Measurements from ENCODE around the gene COL17A1.

COL17A1 gene

GRCh38 chr10:104121485-104122224 lies 36.0 kb upstream of the COL17A1 start, which contains the start of gene SFR1:
Gene SFR1, plus strand, starts transcription at chr10:104122171. Its CDS starts 13 bp downstream, at chr10:104122184.
- WGBS (ENCODE audit: insufficient coverage): under 1% methylated on average over 66 of the region's 67 CpGs
- POLR2A ChIA-PET: interaction anchor here (0.6 to 1.3 kb wide), 3 partner anchors 22 to 154 kb away, joined by 3 to 7 read pairs (median 3); no protein-coding TSS in a partner anchor

GRCh38 chr10:104120903-104121484 lies 35.3 kb upstream of the COL17A1 start:
- CTCF ChIA-PET: interaction anchor here (0.7 to 3.6 kb wide), 9 partner anchors 17 to 233 kb away, joined by 3 to 17 read pairs (median 3); no protein-coding TSS in a partner anchor
- DNase-seq: peak; percentile 92 to 96 (median 95)
- H3K27me3 ChIP-seq (replicated peaks in 2 of 5; ENCODE audit: control insufficient read depth in 4 of 5, insufficient read depth in 5 of 5, low read length in 4 of 5): no peaks in the 10 kb centered on the region
- 0% methylated on average over 26 of the region's 28 CpGs for WGBS (ENCODE audit: insufficient coverage)
- POLR2A ChIA-PET: interaction anchor here (0.6 to 1.3 kb wide), 2 partner anchors 153 to 154 kb away, joined by 3 to 7 read pairs; no protein-coding TSS in a partner anchor
- no peaks in the 10 kb centered on the region for H3K9me3 ChIP-seq (ENCODE audit: control extremely low read depth in 1 of 5, control insufficient read depth in 4 of 5, insufficient read depth in 2 of 5, low read depth in 1 of 5, low read length in 4 of 5)
- H3K4me3 ChIP-seq (ENCODE audit: control insufficient read depth in 1 of 7, extremely low read depth in 1 of 7, insufficient read depth in 4 of 7, low read depth in 2 of 7, low read length in 6 of 7): peak overlapping the region; percentile 76 to 97 (median 78)
- H3K4me1 ChIP-seq (ENCODE audit: control extremely low read depth in 1 of 4, control insufficient read depth in 4 of 4, insufficient read depth in 4 of 4, low read length in 3 of 4): peaks cover 12 to 32% (median 23%) of the 10 kb centered on the region in 4 experiments
- peak overlapping the region; percentile 100 for H3K27ac ChIP-seq (ENCODE audit: insufficient read depth in 1 of 2, low read depth in 1 of 2, low read length in 2 of 2, poor library complexity in 1 of 2, severe bottlenecking in 2 of 2)
- peaks cover 0 to 5% (median 2%) of the 10 kb centered on the region in 4 experiments for H3K36me3 ChIP-seq (ENCODE audit: control insufficient read depth in 4 of 4, insufficient read depth in 4 of 4, low read length in 3 of 4)

More at GRCh38 chr10:104121485-104122224, 36.0 kb upstream of the COL17A1 start, which contains the start of gene SFR1:
- Histone ChIP-seq H3K27me3 (replicated peaks in 2 of 5; ENCODE audit: control insufficient read depth in 4 of 5, insufficient read depth in 5 of 5, low read length in 4 of 5) (no peaks in the 10 kb centered on the region), H3K4me3 (ENCODE audit: control insufficient read depth in 1 of 7, extremely low read depth in 1 of 7, insufficient read depth in 4 of 7, low read depth in 2 of 7, low read length in 6 of 7) (peak within 1 kb of the TSS; percentile 80 to 99 (median 98)), H3K36me3 (ENCODE audit: control insufficient read depth in 4 of 4, insufficient read depth in 4 of 4, low read length in 3 of 4) (peaks cover 0 to 5% (median 3%) of the 10 kb centered on the region in 4 experiments), H3K4me1 (ENCODE audit: control extremely low read depth in 1 of 4, control insufficient read depth in 4 of 4, insufficient read depth in 4 of 4, low read length in 3 of 4) (peaks cover 12 to 32% (median 23%) of the 10 kb centered on the region in 4 experiments), H3K9me3 (ENCODE audit: control extremely low read depth in 1 of 5, control insufficient read depth in 4 of 5, insufficient read depth in 2 of 5, low read depth in 1 of 5, low read length in 4 of 5) (no peaks in the 10 kb centered on the region), H3K27ac (ENCODE audit: insufficient read depth in 1 of 2, low read depth in 1 of 2, low read length in 2 of 2, poor library complexity in 1 of 2, severe bottlenecking in 2 of 2) (peak within 1 kb of the TSS; percentile 100)
- peak; percentile 99 to 100 (median 99) for DNase-seq
- CTCF ChIA-PET: interaction anchor here (0.7 to 3.6 kb wide), 14 partner anchors 8 to 234 kb away, joined by 3 to 17 read pairs (median 3); no protein-coding TSS in a partner anchor

- 90% methylated on average over 2 of the region's 2 CpGs for WGBS (ENCODE audit: insufficient coverage)
- Histone ChIP-seq H3K36me3 (ENCODE audit: control insufficient read depth in 4 of 4, insufficient read depth in 4 of 4, low read length in 3 of 4) (peaks cover 0 to 5% (median 2%) of the 10 kb centered on the region in 4 experiments), H3K9me3 (ENCODE audit: control extremely low read depth in 1 of 5, control insufficient read depth in 4 of 5, insufficient read depth in 2 of 5, low read depth in 1 of 5, low read length in 4 of 5) (no peaks in the 10 kb centered on the region), H3K27me3 (replicated peaks in 2 of 5; ENCODE audit: control insufficient read depth in 4 of 5, insufficient read depth in 5 of 5, low read length in 4 of 5) (no peaks in the 10 kb centered on the region), H3K27ac (ENCODE audit: insufficient read depth in 1 of 2, low read depth in 1 of 2, low read length in 2 of 2, poor library complexity in 1 of 2, severe bottlenecking in 2 of 2) (peak overlapping the region; percentile 100), H3K4me3 (ENCODE audit: control insufficient read depth in 1 of 7, extremely low read depth in 1 of 7, insufficient read depth in 4 of 7, low read depth in 2 of 7, low read length in 6 of 7) (peak overlapping the region in 6 of 7 experiments; percentile 76 to 97 (median 79)), H3K4me1 (ENCODE audit: control extremely low read depth in 1 of 4, control insufficient read depth in 4 of 4, insufficient read depth in 4 of 4, low read length in 3 of 4) (peaks cover 12 to 32% (median 23%) of the 10 kb centered on the region in 4 experiments)
- ChIA-PET CTCF (interaction anchor here (1.3 to 3.6 kb wide), 4 partner anchors 17 to 232 kb away, joined by 3 to 17 read pairs (median 4); no protein-coding TSS in a partner anchor), POLR2A (no interaction called here)
- no peak for DNase-seq
Measured at GRCh38 chr10:104120512-104120902, 34.8 kb upstream of the COL17A1 start.

GRCh38 chr10:104119996-104120395 lies 34.3 kb upstream of the COL17A1 start:
- H3K4me1 ChIP-seq (ENCODE audit: control extremely low read depth in 1 of 4, control insufficient read depth in 4 of 4, insufficient read depth in 4 of 4, low read length in 3 of 4): peaks cover 12 to 32% (median 23%) of the 10 kb centered on the region in 4 experiments
- H3K4me3 ChIP-seq (ENCODE audit: control insufficient read depth in 1 of 7, extremely low read depth in 1 of 7, insufficient read depth in 4 of 7, low read depth in 2 of 7, low read length in 6 of 7): no peak overlapping the region
- H3K27me3 ChIP-seq (replicated peaks in 2 of 5; ENCODE audit: control insufficient read depth in 4 of 5, insufficient read depth in 5 of 5, low read length in 4 of 5): no peaks in the 10 kb centered on the region
- no peak for DNase-seq
- ChIA-PET POLR2A (no interaction called here), CTCF (interaction anchor here (1.3 to 3.6 kb wide), 3 partner anchors 16 to 232 kb away, joined by 3 to 17 read pairs (median 5); no protein-coding TSS in a partner anchor)
- 94% methylated on average over 3 of the region's 3 CpGs for WGBS (ENCODE audit: insufficient coverage)
- H3K36me3 ChIP-seq (ENCODE audit: control insufficient read depth in 4 of 4, insufficient read depth in 4 of 4, low read length in 3 of 4): peaks cover 0 to under 1% (median 0%) of the 10 kb centered on the region in 4 experiments
- H3K27ac ChIP-seq (ENCODE audit: insufficient read depth in 1 of 2, low read depth in 1 of 2, low read length in 2 of 2, poor library complexity in 1 of 2, severe bottlenecking in 2 of 2): peak overlapping the region in 1 of 2 experiments; percentile 100
- no peaks in the 10 kb centered on the region for H3K9me3 ChIP-seq (ENCODE audit: control extremely low read depth in 1 of 5, control insufficient read depth in 4 of 5, insufficient read depth in 2 of 5, low read depth in 1 of 5, low read length in 4 of 5)

GRCh38 chr10:104117839-104118323 lies 32.2 kb upstream of the COL17A1 start:
- POLR2A ChIA-PET: no interaction called here
- no peak for DNase-seq
- H3K27me3 ChIP-seq (replicated peaks in 2 of 5; ENCODE audit: control insufficient read depth in 4 of 5, insufficient read depth in 5 of 5, low read length in 4 of 5): no peaks in the 10 kb centered on the region
- H3K9me3 ChIP-seq (ENCODE audit: control extremely low read depth in 1 of 5, control insufficient read depth in 4 of 5, insufficient read depth in 2 of 5, low read depth in 1 of 5, low read length in 4 of 5): no peaks in the 10 kb centered on the region
- CTCF ChIA-PET: no interaction called here
- WGBS (ENCODE audit: insufficient coverage): no CpG with 5 or more reads among the region's 4 CpGs
- H3K4me1 ChIP-seq (ENCODE audit: control extremely low read depth in 1 of 4, control insufficient read depth in 4 of 4, insufficient read depth in 4 of 4, low read length in 3 of 4): peaks cover 11 to 33% (median 19%) of the 10 kb centered on the region in 4 experiments
- H3K4me3 ChIP-seq (ENCODE audit: control insufficient read depth in 1 of 7, extremely low read depth in 1 of 7, insufficient read depth in 4 of 7, low read depth in 2 of 7, low read length in 6 of 7): no peak overlapping the region
- no peaks in the 10 kb centered on the region for H3K36me3 ChIP-seq (ENCODE audit: control insufficient read depth in 4 of 4, insufficient read depth in 4 of 4, low read length in 3 of 4)
- no peak overlapping the region for H3K27ac ChIP-seq (ENCODE audit: insufficient read depth in 1 of 2, low read depth in 1 of 2, low read length in 2 of 2, poor library complexity in 1 of 2, severe bottlenecking in 2 of 2)

GRCh38 chr10:104113376-104113956 lies 27.8 kb upstream of the COL17A1 start:
- peaks cover 0 to 11% (median 2%) of the 10 kb centered on the region in 4 experiments for H3K4me1 ChIP-seq (ENCODE audit: control extremely low read depth in 1 of 4, control insufficient read depth in 4 of 4, insufficient read depth in 4 of 4, low read length in 3 of 4)
- ChIA-PET POLR2A (interaction anchor here (0.7 kb wide), 1 partner anchor 108 kb away, joined by 3 read pairs; no protein-coding TSS in a partner anchor), CTCF (interaction anchor here (1.1 to 2.0 kb wide), 2 partner anchors 9 to 14 kb away, joined by 4 read pairs; partner anchors contain the start of gene SFR1)
- H3K27ac ChIP-seq (ENCODE audit: insufficient read depth in 1 of 2, low read depth in 1 of 2, low read length in 2 of 2, poor library complexity in 1 of 2, severe bottlenecking in 2 of 2): no peak overlapping the region
- H3K4me3 ChIP-seq (ENCODE audit: control insufficient read depth in 1 of 7, extremely low read depth in 1 of 7, insufficient read depth in 4 of 7, low read depth in 2 of 7, low read length in 6 of 7): no peak overlapping the region
- WGBS (ENCODE audit: insufficient coverage): no CpG with 5 or more reads among the region's 1 CpG
- no peaks in the 10 kb centered on the region for H3K9me3 ChIP-seq (ENCODE audit: control extremely low read depth in 1 of 5, control insufficient read depth in 4 of 5, insufficient read depth in 2 of 5, low read depth in 1 of 5, low read length in 4 of 5)
- peak in 2 of 3 donors; percentile 44 to 60 for DNase-seq
- H3K27me3 ChIP-seq (replicated peaks in 2 of 5; ENCODE audit: control insufficient read depth in 4 of 5, insufficient read depth in 5 of 5, low read length in 4 of 5): no peaks in the 10 kb centered on the region
- no peaks in the 10 kb centered on the region for H3K36me3 ChIP-seq (ENCODE audit: control insufficient read depth in 4 of 4, insufficient read depth in 4 of 4, low read length in 3 of 4)

Measured in common myeloid progenitor, CD34-positive (primary cell).